Activated CD4-positive, alpha-beta T cell treated with anti-CD3 and anti-CD28 coated beads for 4 hours (primary cell): ENCODE results near the gene FGD2.
"Not testable (repeated sequence)": the region's sequence is repeated elsewhere in the genome, so short reads cannot be mapped to it uniquely, and the experiment has no call there.

Experiments used
- DNase-seq, 2 donors: peaks; one replicate each; pipeline ENCODE4 v3.0.0-alpha.2; 2020

The FGD2 gene

GRCh38 chr6:37047689-37048402, 42.4 kb downstream of the FGD2 start:
- DNase-seq = no peak

DNA sequence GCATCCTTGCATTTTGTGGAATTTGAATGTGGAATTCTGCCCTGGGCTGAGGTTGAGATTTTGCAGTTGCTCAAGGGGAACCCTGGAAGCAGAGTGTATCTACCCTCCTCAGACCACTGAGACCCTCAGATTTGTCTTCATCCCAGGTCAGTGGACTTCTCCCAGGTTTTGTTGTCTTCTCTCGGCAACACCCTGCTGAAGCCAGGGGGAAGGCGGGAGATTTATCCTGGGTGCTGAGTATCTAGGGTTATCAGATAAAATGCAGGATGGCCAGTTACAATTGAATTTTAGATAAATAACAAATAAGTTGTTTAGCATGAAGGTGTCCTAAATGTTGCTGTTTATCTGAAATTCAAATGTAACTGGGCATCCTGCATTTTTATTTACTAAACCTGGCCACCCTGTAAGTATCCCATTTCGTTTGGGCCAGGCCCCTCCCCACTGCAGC, 43.0 kb downstream of the FGD2 start:
- no peak for DNase-seq

DNA sequence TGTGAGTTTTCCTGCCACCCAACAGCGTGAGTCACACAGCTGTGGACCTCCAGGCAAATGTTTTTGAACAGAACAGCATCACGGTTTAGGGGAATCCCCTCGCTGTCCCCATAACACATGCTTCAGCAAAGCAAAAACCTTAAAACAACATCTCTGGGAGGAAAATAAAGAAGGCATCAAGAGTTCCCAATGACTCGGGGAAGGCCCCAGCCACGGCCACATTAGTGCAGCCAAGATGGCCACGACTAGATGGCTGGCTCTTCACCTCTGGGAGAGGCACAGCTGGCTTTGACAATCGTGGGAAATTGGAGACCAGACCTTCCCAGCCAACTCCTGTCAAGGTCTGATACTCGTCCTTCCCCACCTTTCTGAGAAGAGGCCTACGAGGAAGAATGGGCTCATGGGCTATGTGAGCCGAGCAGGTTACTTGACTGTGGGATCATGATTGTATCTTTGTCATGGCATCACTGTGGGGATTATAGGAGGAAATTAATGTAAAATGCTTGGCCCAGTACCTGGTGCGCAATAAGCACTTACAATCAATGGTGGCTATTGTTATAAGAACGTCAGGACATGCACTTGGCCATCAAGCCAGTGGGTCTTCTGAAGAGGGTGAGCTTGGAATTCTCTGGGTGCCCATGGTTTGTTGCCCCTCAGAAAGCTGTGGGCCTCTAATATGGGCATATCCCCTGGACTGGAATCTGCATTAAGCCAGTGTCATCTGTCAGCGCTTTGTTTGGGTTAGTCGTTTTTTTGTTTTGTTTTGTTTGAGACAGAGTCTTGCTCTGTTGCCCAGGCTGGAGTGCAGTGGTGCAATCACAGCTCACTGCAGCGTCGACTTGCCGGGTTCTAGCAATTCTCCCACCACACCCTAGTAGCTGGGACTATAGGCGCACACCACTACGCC, 43.6 kb downstream of the FGD2 start:
- DNase-seq = peak; percentile 76 to 80

GRCh38 chr6:37049758-37050044, 44.2 kb downstream of the FGD2 start:
- DNase-seq = no peak

DNA sequence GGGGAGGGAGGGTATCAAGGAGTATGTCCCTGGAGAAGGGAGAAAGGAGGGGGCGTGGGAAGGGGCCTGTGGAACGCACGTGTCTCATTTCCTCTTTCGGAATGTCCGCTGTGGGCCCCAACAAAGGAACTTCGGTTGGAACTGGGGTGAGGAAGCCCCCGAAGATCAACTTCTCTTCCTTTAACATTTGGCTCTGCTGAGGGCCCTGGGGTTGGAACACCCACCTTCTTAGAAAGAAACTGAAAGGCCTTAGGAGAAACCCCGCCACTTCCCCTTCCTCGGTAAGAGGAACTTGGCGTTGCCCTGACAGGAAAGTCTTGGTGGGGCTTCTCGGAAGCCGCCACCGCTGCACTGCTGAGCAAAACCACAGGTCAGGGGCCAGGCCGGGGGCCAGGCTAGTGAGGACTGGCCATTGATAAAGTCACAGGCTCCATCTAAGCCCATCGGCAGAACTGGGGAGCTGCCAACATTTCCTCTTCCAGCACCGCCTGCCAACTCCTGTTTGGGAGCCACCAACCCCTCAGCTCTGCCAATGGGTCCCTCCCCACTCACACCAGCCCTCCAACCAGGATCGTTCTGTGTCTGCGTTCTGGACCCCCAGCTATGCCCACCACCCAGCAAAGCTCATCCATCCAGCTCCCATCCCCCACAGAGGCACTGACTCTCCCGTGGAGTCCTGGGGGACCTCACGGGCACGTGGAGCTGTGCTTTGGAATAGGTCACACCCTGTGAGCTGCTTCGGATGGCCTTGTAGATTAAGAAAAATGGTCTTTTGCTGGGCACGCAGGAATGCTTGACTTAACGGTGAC, 44.8 kb downstream of the FGD2 start:
- DNase-seq = peak; percentile 62 to 70

DNA sequence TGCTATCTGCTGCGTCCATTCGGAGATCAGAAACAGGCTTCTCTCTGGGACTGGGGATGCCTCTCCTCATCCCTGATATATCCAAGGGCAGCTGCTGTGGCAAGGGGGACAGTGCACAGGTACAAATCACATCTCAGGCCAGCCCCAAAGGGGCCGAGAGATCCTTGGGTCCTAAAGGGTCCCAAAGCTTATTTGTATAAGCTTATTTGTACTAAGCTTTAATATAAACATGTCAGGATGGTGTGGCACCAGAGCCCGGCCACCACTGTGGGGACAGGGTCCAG, 45.3 kb downstream of the FGD2 start:
- DNase-seq = no peak

DNA sequence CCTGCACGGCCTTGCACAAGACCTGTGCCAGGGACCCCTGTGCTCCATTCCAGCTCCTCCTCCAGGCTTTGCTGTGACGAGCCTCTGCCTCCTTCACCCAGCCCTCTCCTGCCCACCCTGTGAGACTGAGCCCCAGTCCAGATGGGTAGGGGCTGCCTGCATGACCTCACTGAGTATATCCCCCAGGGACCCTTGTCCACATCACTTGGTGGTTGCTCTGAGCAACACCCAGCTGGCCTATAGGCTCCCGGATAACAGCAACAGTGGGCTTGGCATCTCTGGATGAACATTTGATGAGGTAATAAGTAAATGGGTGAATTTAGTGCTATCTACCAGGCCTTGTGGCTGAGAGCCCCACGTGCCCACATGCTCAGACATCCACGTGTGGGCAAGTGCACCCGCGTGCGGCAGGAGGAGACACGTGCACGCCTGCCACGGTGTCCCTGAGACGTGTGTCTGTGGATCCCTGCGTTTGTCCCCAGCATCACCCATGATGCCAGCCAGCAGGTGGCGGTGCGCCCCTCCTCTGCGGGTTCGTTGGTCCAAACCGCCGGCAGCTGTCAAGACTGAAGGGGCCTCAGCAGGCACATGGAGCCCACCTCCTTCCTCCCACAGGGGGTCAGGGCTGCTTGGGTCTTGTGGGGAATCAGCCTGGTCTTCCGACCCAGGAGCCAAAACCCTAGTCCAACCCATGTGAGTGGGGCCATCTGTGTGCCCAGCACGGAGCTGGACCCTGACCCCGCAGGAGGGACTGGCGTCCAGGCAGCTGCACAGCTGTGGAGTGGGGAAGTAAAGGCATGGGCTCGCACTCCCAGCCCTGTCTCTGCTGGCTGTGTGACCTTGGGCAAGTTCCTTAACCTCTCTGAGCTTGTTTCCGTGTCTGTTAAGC, 45.9 kb downstream of the FGD2 start:
- DNase-seq = peak; percentile 88

DNA sequence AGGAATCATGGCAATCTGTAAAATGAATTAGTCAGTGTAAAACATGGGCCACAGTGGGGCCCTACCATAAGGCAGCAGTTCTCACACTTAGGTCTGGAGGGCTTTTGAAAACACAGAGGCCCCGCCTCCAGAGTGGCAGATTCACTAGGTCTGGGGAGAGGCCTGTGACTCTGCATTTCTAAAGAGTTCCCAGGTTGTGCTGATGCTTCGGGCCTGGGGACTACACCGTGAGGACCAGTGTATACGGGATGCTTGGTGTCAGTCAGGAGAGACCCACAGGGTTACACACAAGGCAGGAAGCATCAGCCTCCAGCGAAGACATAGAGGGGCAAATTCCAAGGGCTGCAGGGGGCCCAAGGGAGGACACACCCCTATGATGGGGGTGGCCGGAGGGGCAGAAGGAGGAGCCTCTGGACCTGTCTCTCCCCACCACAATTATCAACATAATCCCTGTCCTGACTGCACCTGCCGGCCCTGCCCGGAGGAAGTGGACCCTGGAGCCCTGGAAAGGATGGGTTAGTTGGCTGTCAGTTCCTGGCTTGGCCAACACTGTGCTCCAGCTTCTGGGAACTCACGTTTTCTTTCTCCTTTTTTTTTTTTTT, 46.7 kb downstream of the FGD2 start:
- DNase-seq = no peak

DNA sequence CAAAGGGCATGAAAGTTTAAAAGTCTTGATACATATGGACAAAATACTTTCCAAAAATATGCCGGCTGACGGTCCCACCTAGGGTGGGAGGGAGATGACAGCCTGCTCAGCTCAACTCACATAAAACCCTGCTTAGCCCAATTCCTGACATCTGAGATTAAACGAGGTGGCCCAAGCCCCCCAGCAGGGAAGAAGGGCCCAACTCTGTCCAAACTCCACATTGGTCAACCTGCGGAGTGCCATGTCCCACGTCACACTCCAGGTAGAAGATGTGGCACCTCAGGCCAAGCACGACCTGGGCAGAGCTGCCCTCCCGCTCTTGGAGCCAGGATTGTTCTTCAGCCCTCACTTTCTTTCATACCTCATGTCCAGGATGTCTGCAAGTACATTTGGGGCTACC, 48.2 kb downstream of the FGD2 start:
- DNase-seq = no peak

DNA sequence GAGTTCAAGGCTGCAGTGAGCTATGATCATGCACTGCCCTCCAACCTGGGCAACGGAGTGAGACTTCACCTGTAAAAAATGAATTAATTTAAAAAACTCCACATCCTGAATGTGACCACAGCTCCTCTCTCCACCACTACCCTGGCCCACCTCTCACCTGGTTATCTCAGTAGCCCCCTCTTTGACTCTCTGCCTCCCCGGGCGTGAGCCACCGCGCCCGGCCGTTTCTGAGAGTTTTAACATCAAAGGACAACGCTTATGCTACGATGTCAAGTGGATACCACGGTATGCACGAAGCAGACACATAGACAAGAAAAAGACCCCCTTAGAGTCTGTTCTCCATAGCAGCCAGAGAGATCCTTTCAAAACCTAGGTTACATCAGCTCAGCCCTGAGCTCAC, 48.7 kb downstream of the FGD2 start:
- no peak for DNase-seq

DNA sequence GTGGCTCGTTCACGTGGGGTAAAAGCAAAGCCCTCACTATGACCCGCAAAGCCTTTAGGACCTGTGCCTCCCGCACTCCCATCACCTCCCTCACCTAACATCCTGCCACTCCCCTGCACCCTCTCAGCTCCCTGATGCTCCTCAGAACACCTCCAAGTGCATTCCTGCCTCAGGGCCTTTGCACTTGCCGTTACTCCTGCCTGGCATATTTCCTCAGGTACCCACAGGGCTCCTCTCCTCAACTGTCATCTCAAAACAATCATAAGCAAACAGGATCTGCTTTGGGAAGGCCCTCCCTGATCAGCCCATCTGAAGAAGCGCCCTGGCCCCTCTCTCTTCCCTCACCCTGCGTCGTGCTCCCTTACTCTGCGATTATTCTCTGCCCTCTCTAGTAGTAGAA, 49.1 kb downstream of the FGD2 start:
- DNase-seq = no peak

GRCh38 chr6:37056112-37056403, 50.6 kb downstream of the FGD2 start:
- DNase-seq = no peak

DNA sequence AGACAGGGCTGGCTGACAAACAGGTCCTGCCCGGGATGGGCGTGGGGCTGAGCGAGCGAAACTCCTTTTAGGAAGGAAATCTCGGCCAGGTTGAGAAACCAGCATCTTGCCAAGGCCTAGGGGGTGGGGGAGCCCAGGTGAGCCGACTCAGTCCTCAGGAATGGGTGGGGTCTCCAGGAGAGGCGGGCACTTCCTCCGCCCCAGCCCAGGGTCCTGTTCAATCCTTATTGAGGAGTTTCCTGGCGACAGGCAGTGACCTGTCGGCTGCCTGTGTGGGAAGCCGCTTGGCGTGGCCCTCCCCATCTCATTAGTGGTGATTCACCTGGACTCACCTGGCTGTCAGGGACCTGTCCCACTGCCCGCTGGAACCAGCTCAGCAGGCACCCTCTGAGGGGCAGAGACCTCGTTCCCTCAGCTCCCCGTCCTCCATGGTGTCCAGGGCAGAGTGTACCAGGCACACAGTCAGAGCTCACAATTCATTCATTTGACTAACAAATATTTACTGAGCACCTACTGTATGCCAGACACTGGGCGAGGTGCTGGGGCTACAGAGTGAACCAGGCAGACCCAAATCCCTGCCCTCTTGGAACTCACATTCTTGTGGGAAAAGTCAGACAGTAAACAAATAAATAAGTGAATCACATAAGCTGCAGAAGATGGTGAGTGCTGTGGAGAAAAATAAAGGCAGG, 51.1 kb downstream of the FGD2 start:
- no peak for DNase-seq

- DNase-seq = no peak
Observed at GRCh38 chr6:37057128-37057471, 51.6 kb downstream of the FGD2 start.

GRCh38 chr6:37057678-37058077, 52.2 kb downstream of the FGD2 start:
- no peak for DNase-seq

DNA sequence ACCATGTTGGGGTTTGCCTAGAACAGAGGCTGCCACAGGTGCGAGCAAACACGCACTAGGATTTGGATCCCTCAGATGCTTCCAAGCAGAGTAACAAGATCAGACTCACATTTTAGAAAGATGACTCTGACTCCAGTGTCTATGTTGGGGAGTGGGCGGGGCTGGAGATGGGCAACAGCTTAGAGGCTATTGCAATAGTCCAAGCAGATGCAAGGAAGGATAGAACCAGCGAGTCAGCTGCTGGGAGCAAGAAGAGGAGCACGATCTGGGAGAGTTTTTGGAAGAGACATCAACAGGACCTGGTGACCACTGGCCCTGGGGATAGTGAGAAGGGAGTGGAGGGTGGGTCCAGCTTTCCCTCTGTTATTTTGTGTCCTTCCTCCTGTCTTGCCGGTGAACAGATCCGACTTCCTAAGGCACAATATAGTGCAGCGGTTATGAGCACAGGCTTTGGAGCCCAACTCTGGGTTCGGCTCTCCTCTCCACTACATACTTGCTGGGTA, 52.7 kb downstream of the FGD2 start:
- DNase-seq = no peak

GRCh38 chr6:37058984-37059343, 53.5 kb downstream of the FGD2 start:
- DNase-seq = not testable (repeated sequence)

- no peak for DNase-seq
Observed at GRCh38 chr6:37059344-37060194, 54.1 kb downstream of the FGD2 start.

- DNase-seq = no peak
Observed at GRCh38 chr6:37060195-37060559, 54.7 kb downstream of the FGD2 start.

- no peak for DNase-seq
Observed at GRCh38 chr6:37061157-37061804, 55.8 kb downstream of the FGD2 start.
